ENCODE measurements around the gene SYNJ2.

GRCh38 chr6:158005626-158006180, 24.0 kb downstream of the SYNJ2 start:
- TF ChIP-seq CTCF (IDR thresholded peaks at IDR 0.05) (no peak), POLR2A (IDR thresholded peaks at IDR 0.05) (no peak)
